ENCODE results near the gene SYT10.

The SYT10 gene

GRCh38 chr12:33439587-33440011, at the start of gene SYT10:
SYT10 (minus strand) TSS chr12:33439819; CDS start chr12:33439522, 297 bp downstream.
- Histone ChIP-seq H3K4me3 (peak within 1 kb of the TSS; percentile 66), H3K9me3 (ENCODE audit: low read depth, low read length) (no peaks in the 10 kb centered on the region), H3K36me3 (ENCODE audit: insufficient read depth, low read length) (no peaks in the 10 kb centered on the region), H3K27ac (no peak within 1 kb of the TSS), H3K9ac (ENCODE audit: insufficient read length) (no peak within 1 kb of the TSS)
- no peak for TF ChIP-seq FOXP2 (optimal IDR thresholded peaks at IDR 0.05; ENCODE audit: control extremely low read depth, extremely low read length, insufficient read depth)
- TF ChIP-seq POLR2AphosphoS5 (IDR thresholded peaks at IDR 0.05; ENCODE audit: borderline replicate concordance, low read depth, low read length) = no peak
- TF ChIP-seq EZH2 (IDR thresholded peaks at IDR 0.05) = no peak
- no peak for DNase-seq (ENCODE audit: low read depth, low spot score)

- Histone ChIP-seq H3K36me3 (ENCODE audit: insufficient read depth, low read length) (no peaks in the 10 kb centered on the region), H3K9me3 (ENCODE audit: low read depth, low read length) (no peaks in the 10 kb centered on the region), H3K9ac (ENCODE audit: insufficient read length) (no peak overlapping the region), H3K27ac (no peak overlapping the region), H3K4me3 (no peak overlapping the region)
- no peak for DNase-seq (ENCODE audit: low read depth, low spot score)
- TF ChIP-seq POLR2AphosphoS5 (IDR thresholded peaks at IDR 0.05; ENCODE audit: borderline replicate concordance, low read depth, low read length) (no peak), EZH2 (IDR thresholded peaks at IDR 0.05) (no peak), FOXP2 (optimal IDR thresholded peaks at IDR 0.05; ENCODE audit: control extremely low read depth, extremely low read length, insufficient read depth) (no peak)
Measured at GRCh38 chr12:33488036-33488435, 48.4 kb upstream of the SYT10 start.

GRCh38 chr12:33486058-33486457, 46.4 kb upstream of the SYT10 start:
- TF ChIP-seq POLR2AphosphoS5 (IDR thresholded peaks at IDR 0.05; ENCODE audit: borderline replicate concordance, low read depth, low read length) (no peak), FOXP2 (optimal IDR thresholded peaks at IDR 0.05; ENCODE audit: control extremely low read depth, extremely low read length, insufficient read depth) (no peak), EZH2 (IDR thresholded peaks at IDR 0.05) (no peak)
- no peak overlapping the region for H3K27ac ChIP-seq

GRCh38 chr12:33484161-33484560, 44.5 kb upstream of the SYT10 start:
- no peak for DNase-seq (ENCODE audit: low read depth, low spot score)
- H3K36me3 ChIP-seq (ENCODE audit: insufficient read depth, low read length) = no peaks in the 10 kb centered on the region
- H3K9ac ChIP-seq (ENCODE audit: insufficient read length) = no peak overlapping the region
- H3K27ac ChIP-seq = no peak overlapping the region
- no peaks in the 10 kb centered on the region for H3K9me3 ChIP-seq (ENCODE audit: low read depth, low read length)
- TF ChIP-seq FOXP2 (optimal IDR thresholded peaks at IDR 0.05; ENCODE audit: control extremely low read depth, extremely low read length, insufficient read depth) (no peak), EZH2 (IDR thresholded peaks at IDR 0.05) (no peak), POLR2AphosphoS5 (IDR thresholded peaks at IDR 0.05; ENCODE audit: borderline replicate concordance, low read depth, low read length) (no peak)
- H3K4me3 ChIP-seq = no peak overlapping the region

More at GRCh38 chr12:33486058-33486457, 46.4 kb upstream of the SYT10 start:
- no peak for DNase-seq (ENCODE audit: low read depth, low spot score)
- no peak overlapping the region for H3K4me3 ChIP-seq
- H3K9ac ChIP-seq (ENCODE audit: insufficient read length) = no peak overlapping the region
- H3K36me3 ChIP-seq (ENCODE audit: insufficient read depth, low read length) = no peaks in the 10 kb centered on the region
- no peaks in the 10 kb centered on the region for H3K9me3 ChIP-seq (ENCODE audit: low read depth, low read length)

- DNase-seq (ENCODE audit: low read depth, low spot score) = no peak
Measured at GRCh38 chr12:33480366-33480765, 40.7 kb upstream of the SYT10 start.

GRCh38 chr12:33476058-33476457, 36.4 kb upstream of the SYT10 start:
- TF ChIP-seq FOXP2 (optimal IDR thresholded peaks at IDR 0.05; ENCODE audit: control extremely low read depth, extremely low read length, insufficient read depth) = no peak
- TF ChIP-seq EZH2 (IDR thresholded peaks at IDR 0.05) = no peak
- TF ChIP-seq POLR2AphosphoS5 (IDR thresholded peaks at IDR 0.05; ENCODE audit: borderline replicate concordance, low read depth, low read length) = no peak
- no peak for DNase-seq (ENCODE audit: low read depth, low spot score)
- no peaks in the 10 kb centered on the region for H3K9me3 ChIP-seq (ENCODE audit: low read depth, low read length)
- H3K4me3 ChIP-seq = no peak overlapping the region
- no peak overlapping the region for H3K27ac ChIP-seq
- no peak overlapping the region for H3K9ac ChIP-seq (ENCODE audit: insufficient read length)
- H3K36me3 ChIP-seq (ENCODE audit: insufficient read depth, low read length) = no peaks in the 10 kb centered on the region

More at GRCh38 chr12:33480366-33480765, 40.7 kb upstream of the SYT10 start:
- H3K9ac ChIP-seq (ENCODE audit: insufficient read length) = no peak overlapping the region
- H3K4me3 ChIP-seq = no peak overlapping the region
- no peaks in the 10 kb centered on the region for H3K9me3 ChIP-seq (ENCODE audit: low read depth, low read length)
- TF ChIP-seq FOXP2 (optimal IDR thresholded peaks at IDR 0.05; ENCODE audit: control extremely low read depth, extremely low read length, insufficient read depth) (no peak), POLR2AphosphoS5 (IDR thresholded peaks at IDR 0.05; ENCODE audit: borderline replicate concordance, low read depth, low read length) (no peak), EZH2 (IDR thresholded peaks at IDR 0.05) (no peak)
- no peaks in the 10 kb centered on the region for H3K36me3 ChIP-seq (ENCODE audit: insufficient read depth, low read length)
- H3K27ac ChIP-seq = no peak overlapping the region

- H3K9me3 ChIP-seq (ENCODE audit: low read depth, low read length) = no peaks in the 10 kb centered on the region
- H3K27ac ChIP-seq = no peak overlapping the region
- TF ChIP-seq POLR2AphosphoS5 (IDR thresholded peaks at IDR 0.05; ENCODE audit: borderline replicate concordance, low read depth, low read length) = no peak
- H3K9ac ChIP-seq (ENCODE audit: insufficient read length) = no peak overlapping the region
- no peaks in the 10 kb centered on the region for H3K36me3 ChIP-seq (ENCODE audit: insufficient read depth, low read length)
- H3K4me3 ChIP-seq = no peak overlapping the region
- DNase-seq (ENCODE audit: low read depth, low spot score) = no peak
Measured at GRCh38 chr12:33472299-33472698, 32.7 kb upstream of the SYT10 start.

GRCh38 chr12:33455096-33455495, 15.5 kb upstream of the SYT10 start:
- Histone ChIP-seq H3K9me3 (ENCODE audit: low read depth, low read length) (no peaks in the 10 kb centered on the region), H3K36me3 (ENCODE audit: insufficient read depth, low read length) (no peaks in the 10 kb centered on the region), H3K9ac (ENCODE audit: insufficient read length) (no peak overlapping the region), H3K4me3 (no peak overlapping the region), H3K27ac (no peak overlapping the region)
- no peak for DNase-seq (ENCODE audit: low read depth, low spot score)
- TF ChIP-seq POLR2AphosphoS5 (IDR thresholded peaks at IDR 0.05; ENCODE audit: borderline replicate concordance, low read depth, low read length) (no peak), EZH2 (IDR thresholded peaks at IDR 0.05) (no peak), FOXP2 (optimal IDR thresholded peaks at IDR 0.05; ENCODE audit: control extremely low read depth, extremely low read length, insufficient read depth) (no peak)

- DNase-seq (ENCODE audit: low read depth, low spot score) = no peak
- TF ChIP-seq POLR2AphosphoS5 (IDR thresholded peaks at IDR 0.05; ENCODE audit: borderline replicate concordance, low read depth, low read length) = no peak
- TF ChIP-seq FOXP2 (optimal IDR thresholded peaks at IDR 0.05; ENCODE audit: control extremely low read depth, extremely low read length, insufficient read depth) = no peak
- TF ChIP-seq EZH2 (IDR thresholded peaks at IDR 0.05) = no peak
- Histone ChIP-seq H3K9ac (ENCODE audit: insufficient read length) (no peak overlapping the region), H3K36me3 (ENCODE audit: insufficient read depth, low read length) (no peaks in the 10 kb centered on the region), H3K4me3 (no peak overlapping the region), H3K9me3 (ENCODE audit: low read depth, low read length) (no peaks in the 10 kb centered on the region), H3K27ac (no peak overlapping the region)
Measured at GRCh38 chr12:33450480-33450879, 10.9 kb upstream of the SYT10 start.
